GM12892 (cell line): ENCODE data around the gene TAF11L9.
"Not testable (repeated sequence)": the region's sequence is repeated elsewhere in the genome, so short reads cannot be mapped to it uniquely, and the experiment has no call there.

Source experiments
- POLR2A ChIP-seq: IDR thresholded peaks from 2 replicates; pipeline ENCODE4 v1.6.1; 2011; ENCODE audit warnings: low read depth, low read length, control low read depth
- POLR2AphosphoS5 ChIP-seq: IDR thresholded peaks from 2 replicates; pipeline ENCODE4 v1.6.1; 2011; ENCODE audit warnings: low read depth, low read length, control low read depth
- TAF1 ChIP-seq: IDR thresholded peaks from 2 replicates; pipeline ENCODE4 v1.6.1; 2011; ENCODE audit warnings: low read depth, mild to moderate bottlenecking, control low read depth, low read length, borderline replicate concordance

GRCh38 chr5:17603880-17604279, 9.7 kb upstream of the TAF11L9 start, which contains the start of gene TAF11L11:
- TF ChIP-seq POLR2A, POLR2AphosphoS5, TAF1: not testable (repeated sequence)
